ENCODE results near the gene ZNF341. TPM values are rescaled to one million over a fixed set of nuclear protein-coding genes. Genes with fewer than 3 reads are reported as not detected.

The ZNF341 gene
- total RNA-seq, 2 donors from 2014 or later, result 1.8 to 2.3 TPM

- DNase-seq (ENCODE audit: low spot score) (no peak), ATAC-seq (ENCODE audit: insufficient number of reproducible peaks, low FRiP score, low read depth) (no peak)
- no peak overlapping the region for H3K27ac ChIP-seq
- TF ChIP-seq, protein P1, sequence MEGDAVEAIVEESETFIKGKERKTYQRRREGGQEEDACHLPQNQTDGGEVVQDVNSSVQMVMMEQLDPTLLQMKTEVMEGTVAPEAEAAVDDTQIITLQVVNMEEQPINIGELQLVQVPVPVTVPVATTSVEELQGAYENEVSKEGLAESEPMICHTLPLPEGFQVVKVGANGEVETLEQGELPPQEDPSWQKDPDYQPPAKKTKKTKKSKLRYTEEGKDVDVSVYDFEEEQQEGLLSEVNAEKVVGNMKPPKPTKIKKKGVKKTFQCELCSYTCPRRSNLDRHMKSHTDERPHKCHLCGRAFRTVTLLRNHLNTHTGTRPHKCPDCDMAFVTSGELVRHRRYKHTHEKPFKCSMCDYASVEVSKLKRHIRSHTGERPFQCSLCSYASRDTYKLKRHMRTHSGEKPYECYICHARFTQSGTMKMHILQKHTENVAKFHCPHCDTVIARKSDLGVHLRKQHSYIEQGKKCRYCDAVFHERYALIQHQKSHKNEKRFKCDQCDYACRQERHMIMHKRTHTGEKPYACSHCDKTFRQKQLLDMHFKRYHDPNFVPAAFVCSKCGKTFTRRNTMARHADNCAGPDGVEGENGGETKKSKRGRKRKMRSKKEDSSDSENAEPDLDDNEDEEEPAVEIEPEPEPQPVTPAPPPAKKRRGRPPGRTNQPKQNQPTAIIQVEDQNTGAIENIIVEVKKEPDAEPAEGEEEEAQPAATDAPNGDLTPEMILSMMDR (IDR thresholded peaks at IDR 0.05), result no peak
- H3K4me3 ChIP-seq, result no peak overlapping the region
- H3K9me3 ChIP-seq, result no peaks in the 10 kb centered on the region
- H3K36me3 ChIP-seq, result no peaks in the 10 kb centered on the region
- no peaks in the 10 kb centered on the region for H3K27me3 ChIP-seq (replicated peaks; ENCODE audit: insufficient read depth)
- H3K4me1 ChIP-seq (ENCODE audit: control insufficient read depth in 1 of 2, low read depth in 2 of 2), result peaks cover 24 to 54% of the 10 kb centered on the region in 2 donors
These were observed 88.6 kb downstream of the ZNF341 start for GRCh38 chr20:33820362-33820761.

DNA sequence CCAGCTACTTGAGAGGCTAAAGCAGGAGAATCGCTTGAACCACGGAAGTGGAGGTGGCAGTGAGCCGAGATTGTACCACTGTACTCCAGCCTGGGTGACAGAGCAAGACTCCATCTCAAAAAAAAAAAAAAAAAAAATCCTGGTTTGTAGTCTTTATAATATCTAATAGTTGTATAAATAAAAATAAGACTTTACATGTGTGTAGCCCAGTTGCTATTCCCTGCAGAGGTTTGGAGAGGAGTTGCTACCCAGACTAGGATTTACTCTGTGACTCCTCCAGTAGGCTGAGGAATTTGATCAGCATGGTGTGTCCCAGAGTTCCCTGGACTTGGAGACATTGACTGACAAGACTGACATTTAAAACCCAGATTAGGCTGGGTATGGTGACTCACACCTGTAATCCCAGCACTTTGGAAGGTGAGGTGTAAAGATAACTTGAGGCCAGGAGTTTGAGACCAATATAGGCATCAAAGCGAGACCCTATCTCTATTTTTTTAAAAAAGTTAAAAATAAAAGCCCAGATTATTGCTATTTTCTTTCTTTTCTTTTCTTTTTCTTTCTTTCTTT, 89.6 kb downstream of the ZNF341 start:
- no peaks in the 10 kb centered on the region for H3K27me3 ChIP-seq (replicated peaks; ENCODE audit: insufficient read depth)
- no peak overlapping the region for H3K4me3 ChIP-seq
- no peaks in the 10 kb centered on the region for H3K9me3 ChIP-seq
- no peaks in the 10 kb centered on the region for H3K36me3 ChIP-seq
- TF ChIP-seq, protein P1 (IDR thresholded peaks at IDR 0.05), result no peak
- no peak overlapping the region for H3K27ac ChIP-seq
- H3K4me1 ChIP-seq (ENCODE audit: control insufficient read depth in 1 of 2, low read depth in 2 of 2), result peaks cover 27 to 62% of the 10 kb centered on the region in 2 donors
- ATAC-seq (ENCODE audit: insufficient number of reproducible peaks, low FRiP score, low read depth) (no peak), DNase-seq (ENCODE audit: low spot score) (no peak)

DNA sequence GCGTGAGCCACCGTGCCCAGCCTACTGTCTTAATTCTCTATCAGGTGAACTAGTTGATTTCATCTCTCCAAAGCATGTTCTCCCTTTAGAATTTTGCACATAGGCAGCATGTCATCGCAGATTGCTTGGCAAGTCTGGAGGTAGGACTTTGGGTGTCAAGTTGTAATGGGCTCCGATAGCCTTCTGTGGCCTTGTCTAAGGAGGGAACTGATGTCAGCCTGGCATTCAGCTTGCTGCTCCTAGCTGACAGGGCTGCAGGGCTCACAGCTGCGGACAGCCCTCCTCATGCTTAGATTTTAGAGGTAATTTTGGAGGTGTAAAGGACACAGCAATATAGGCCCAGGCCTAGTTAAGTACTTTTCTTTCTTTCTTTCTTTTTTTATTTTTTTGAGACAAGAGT, 90.6 kb downstream of the ZNF341 start:
- Histone ChIP-seq H3K27ac (no peak overlapping the region), H3K4me1 (ENCODE audit: control insufficient read depth in 1 of 2, low read depth in 2 of 2) (peaks cover 31 to 62% of the 10 kb centered on the region in 2 donors), H3K36me3 (no peaks in the 10 kb centered on the region), H3K4me3 (no peak overlapping the region), H3K9me3 (no peaks in the 10 kb centered on the region), H3K27me3 (replicated peaks; ENCODE audit: insufficient read depth) (no peaks in the 10 kb centered on the region)
- TF ChIP-seq, protein P1 (IDR thresholded peaks at IDR 0.05), result no peak
- no peak for DNase-seq (ENCODE audit: low spot score)
- ATAC-seq (ENCODE audit: insufficient number of reproducible peaks, low FRiP score, low read depth), result no peak

DNA sequence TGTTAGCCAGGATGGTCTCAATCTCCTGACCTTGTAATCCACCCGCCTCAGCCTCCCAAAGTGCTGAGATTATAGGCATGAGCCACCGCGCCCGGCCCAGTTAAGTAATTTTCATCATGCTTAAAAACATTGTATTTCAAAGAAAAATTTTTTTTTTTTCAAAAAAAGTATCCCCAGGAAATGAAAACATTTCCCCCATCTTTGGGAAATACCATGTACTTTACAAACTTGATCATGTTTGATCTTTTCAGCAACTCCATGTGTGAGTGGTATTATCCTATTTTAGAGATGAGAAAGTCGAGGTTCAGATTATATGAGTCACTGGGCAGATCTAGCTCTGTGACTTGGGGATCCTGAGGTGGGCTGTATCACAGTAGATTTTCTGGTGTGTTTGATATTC, 91.2 kb downstream of the ZNF341 start:
- H3K36me3 ChIP-seq, result no peaks in the 10 kb centered on the region
- H3K4me3 ChIP-seq, result no peak overlapping the region
- no peaks in the 10 kb centered on the region for H3K27me3 ChIP-seq (replicated peaks; ENCODE audit: insufficient read depth)
- no peaks in the 10 kb centered on the region for H3K9me3 ChIP-seq
- peaks cover 33 to 62% of the 10 kb centered on the region in 2 donors for H3K4me1 ChIP-seq (ENCODE audit: control insufficient read depth in 1 of 2, low read depth in 2 of 2)
- no peak overlapping the region for H3K27ac ChIP-seq
- TF ChIP-seq, protein P1 (IDR thresholded peaks at IDR 0.05), result no peak
- ATAC-seq (ENCODE audit: insufficient number of reproducible peaks, low FRiP score, low read depth) (no peak), DNase-seq (ENCODE audit: low spot score) (no peak)

DNA sequence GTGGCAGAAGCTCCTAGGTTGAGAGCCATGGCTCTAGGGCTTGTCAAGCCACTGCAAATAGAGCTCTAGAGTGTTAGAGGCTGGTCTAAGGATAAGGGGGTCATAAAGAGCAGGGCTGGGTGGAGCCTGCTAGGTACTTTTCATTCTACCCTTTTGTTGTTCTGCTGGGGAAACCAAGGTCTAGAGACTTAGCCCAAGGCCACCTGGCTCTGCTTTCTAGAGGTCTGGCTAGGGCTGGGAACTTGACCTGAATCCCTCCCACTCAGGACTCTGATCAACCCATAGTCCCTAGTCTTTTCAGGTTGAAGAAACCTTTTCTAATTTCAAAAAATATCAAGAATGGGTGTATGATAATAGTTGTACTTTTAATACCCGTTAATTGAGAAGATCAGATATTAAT, 93.1 kb downstream of the ZNF341 start:
- TF ChIP-seq, protein P1 (IDR thresholded peaks at IDR 0.05), result no peak
- ATAC-seq (ENCODE audit: insufficient number of reproducible peaks, low FRiP score, low read depth) (no peak), DNase-seq (ENCODE audit: low spot score) (no peak)
- H3K27me3 ChIP-seq (replicated peaks; ENCODE audit: insufficient read depth), result no peaks in the 10 kb centered on the region
- peaks cover 42 to 64% of the 10 kb centered on the region in 2 donors for H3K4me1 ChIP-seq (ENCODE audit: control insufficient read depth in 1 of 2, low read depth in 2 of 2)
- H3K9me3 ChIP-seq, result no peaks in the 10 kb centered on the region
- no peak overlapping the region for H3K4me3 ChIP-seq
- no peaks in the 10 kb centered on the region for H3K36me3 ChIP-seq
- H3K27ac ChIP-seq, result no peak overlapping the region
